HepG2 (cell line): ENCODE results near the gene COPZ2. TPM values are rescaled to one million over a fixed set of nuclear protein-coding genes. Genes with fewer than 3 reads are reported as not detected.

Source experiments
- ATAC-seq: fragments of 200-7000 bp; cut with Tn5 transposase; 3 replicates; pipeline ENCODE4 v1.9.1; 2020; ENCODE audit warnings: mild to moderate bottlenecking, moderate library complexity
- BruUV-seq: library from RNA; stranded (reverse); fragments of 400-500 nt; replicated peaks from 2 replicates; lab custom pipeline; 2021; lab: Mats Ljungman, UMichigan
- CTCF ChIA-PET: fragments of 300-600 bp; formaldehyde crosslinking; extraction: SDS; loops from one replicate; lab custom pipeline; 2021; ENCODE audit warnings: low total read pairs, inconsistent platforms, low intra/inter-chr PET ratio; lab: Yijun Ruan, JAX
- POLR2A ChIA-PET: fragments of 350-600 bp; sonication (Branson Sonifier 250); formaldehyde crosslinking; loops from one replicate; lab custom pipeline; 2020; ENCODE audit warnings: antibody characterized with exemption, inconsistent platforms; lab: Yijun Ruan, JAX
- DNase-seq: peaks from one replicate; pipeline ENCODE4 v3.0.0-alpha.2; 2015; ENCODE audit warnings: low spot score
- FAIRE-seq: peaks from 3 replicates; lab custom pipeline; 2011; peaks lifted over from hg19 to GRCh38; lab: Jason Lieb, UNC
- H2AFZ ChIP-seq: one replicate; pipeline ENCODE4 v1.6.1; 2011; ENCODE audit warnings: low read length, inconsistent platforms
- H3K27ac ChIP-seq: fragments of 300-600 bp; 3 replicates; pipeline ENCODE4 v1.8.0; 2011; ENCODE audit warnings: mixed run types, mild to moderate bottlenecking, mixed read lengths, low read length, inconsistent platforms; ENCODE audit not compliant: insufficient read depth; ENCODE audit errors: extremely low read length
- H3K27me3 ChIP-seq, 2 experiments: fragments of 200-600 bp in 1 of 2; 2 replicates in 1 of 2; 3 replicates in 1 of 2; pipeline versions ENCODE4 v1.6.0 to v1.8.0; 2011; ENCODE audit warnings: low read length in 2 of 2, mild to moderate bottlenecking in 2 of 2, moderate library complexity in 2 of 2, inconsistent platforms in 1 of 2; ENCODE audit not compliant: insufficient read depth in 2 of 2, control insufficient read depth in 1 of 2
- H3K36me3 ChIP-seq, 2 experiments: fragments of 200-600 bp in 1 of 2; replicated peaks in 1 of 2; 2 replicates in 1 of 2; 3 replicates in 1 of 2; pipeline versions ENCODE4 v1.5.1 to v1.8.0; 2011; ENCODE audit warnings: low read length in 2 of 2, inconsistent platforms in 1 of 2; ENCODE audit not compliant: insufficient read depth in 2 of 2, control insufficient read depth in 1 of 2
- H3K4me1 ChIP-seq: 2 replicates; pipeline ENCODE4 v1.5.1; 2012; ENCODE audit warnings: low read length, inconsistent platforms; ENCODE audit not compliant: insufficient read depth
- H3K4me2 ChIP-seq: 2 replicates; pipeline ENCODE4 v1.6.0; 2011; ENCODE audit warnings: low read depth, low read length, inconsistent platforms
- H3K4me3 ChIP-seq, 3 experiments: fragments of 200-600 bp in 1 of 3; sonication (generic), shearing (Covaris generic) in 1 of 3; replicated peaks in 1 of 3; 2 replicates each; pipeline ENCODE4 v1.5.1; 2011 to 2016; ENCODE audit warnings: low read length in 3 of 3, inconsistent platforms in 2 of 3, low read depth in 2 of 3, mild to moderate bottlenecking in 2 of 3, control low read depth in 1 of 3, mixed read lengths in 1 of 3; ENCODE audit not compliant: insufficient read depth in 1 of 3
- H3K79me2 ChIP-seq: one replicate; pipeline ENCODE4 v1.6.1; 2011; ENCODE audit warnings: low read length, inconsistent platforms; ENCODE audit not compliant: insufficient read depth
- H3K9ac ChIP-seq: 2 replicates; pipeline ENCODE4 v1.6.0; 2011; ENCODE audit warnings: mild to moderate bottlenecking, low read depth, low read length, inconsistent platforms; ENCODE audit not compliant: insufficient read depth
- H3K9me3 ChIP-seq: 2 replicates; pipeline ENCODE4 v1.5.1; 2012; ENCODE audit warnings: mild to moderate bottlenecking, low read length
- H4K20me1 ChIP-seq: 2 replicates; pipeline ENCODE4 v1.6.0; 2011; ENCODE audit warnings: inconsistent platforms, mild to moderate bottlenecking, low read length, moderate library complexity; ENCODE audit not compliant: insufficient read depth
- ARID5B ChIP-seq: IDR thresholded peaks from 2 replicates; pipeline ENCODE4 v1.4.0; 2020; ENCODE audit warnings: mild to moderate bottlenecking, missing genetic modification reagents
- ARNTL ChIP-seq: sonication (generic); formaldehyde crosslinking; IDR thresholded peaks from 2 replicates; pipeline ENCODE4 v1.4.0; 2020; ENCODE audit warnings: mild to moderate bottlenecking, missing genetic modification reagents
- ETV5 ChIP-seq: IDR thresholded peaks from 2 replicates; pipeline ENCODE4 v1.6.1; 2018; ENCODE audit warnings: missing biosample characterization, missing genetic modification reagents, inconsistent platforms, borderline replicate concordance
- FOXP1 ChIP-seq, 2 experiments: fragments of 450-650 bp in 1 of 2; IDR thresholded peaks; 2 replicates each; pipeline ENCODE4 v1.6.1; 2017 to 2018; ENCODE audit warnings: antibody characterized with exemption in 1 of 2
- HCFC1 ChIP-seq: fragments of 150-350 bp; IDR thresholded peaks from 2 replicates; pipeline ENCODE4 v1.6.1; 2014; ENCODE audit warnings: low read depth, low read length
- PHB2 ChIP-seq: fragments of 450-650 bp; IDR thresholded peaks from 2 replicates; pipeline ENCODE4 v1.6.1; 2018; ENCODE audit not compliant: partially characterized antibody
- PHF20 ChIP-seq: sonication (generic); formaldehyde crosslinking; IDR thresholded peaks from 2 replicates; pipeline ENCODE4 v1.5.0; 2020; ENCODE audit warnings: mild to moderate bottlenecking, missing genetic modification reagents
- PRPF4 ChIP-seq: fragments of 200-400 bp; formaldehyde crosslinking; IDR thresholded peaks from 2 replicates; pipeline ENCODE4 v1.6.1; 2016; ENCODE audit warnings: low read length, low read depth; ENCODE audit not compliant: poor library complexity, severe bottlenecking
- RBFOX2 ChIP-seq: fragments of 200-400 bp; formaldehyde crosslinking; IDR thresholded peaks from 2 replicates; pipeline ENCODE4 v1.6.1; 2017; ENCODE audit warnings: low read depth, mild to moderate bottlenecking, low read length
- SETDB1 ChIP-seq: sonication (generic); formaldehyde crosslinking; IDR thresholded peaks from 2 replicates; pipeline ENCODE4 v1.5.1; 2020; ENCODE audit warnings: missing genetic modification reagents, mild to moderate bottlenecking, borderline replicate concordance
- SOX6 ChIP-seq, 2 experiments: fragments of 450-650 bp in 1 of 2; sonication (generic) in 1 of 2; formaldehyde crosslinking in 1 of 2; IDR thresholded peaks; 2 replicates each; pipeline versions ENCODE4 v1.4.0 to v1.6.1; 2017 to 2020; ENCODE audit warnings: antibody characterized with exemption in 1 of 2, mild to moderate bottlenecking in 1 of 2, missing genetic modification reagents in 1 of 2
- SP4 ChIP-seq: sonication (generic); formaldehyde crosslinking; IDR thresholded peaks from 2 replicates; pipeline ENCODE4 v1.8.1; 2023; ENCODE audit warnings: mild to moderate bottlenecking, missing genetic modification reagents
- TFAP4 ChIP-seq: sonication (generic); IDR thresholded peaks from 2 replicates; pipeline ENCODE4 v1.6.1; 2016; ENCODE audit warnings: low read depth, borderline replicate concordance
- TFDP2 ChIP-seq: sonication (generic); formaldehyde crosslinking; IDR thresholded peaks from 2 replicates; pipeline ENCODE4 v1.4.0; 2020; ENCODE audit warnings: missing genetic modification reagents
- THYN1 ChIP-seq: sonication (generic); formaldehyde crosslinking; IDR thresholded peaks from 2 replicates; pipeline ENCODE4 v1.8.1; 2023; ENCODE audit warnings: low read depth, mild to moderate bottlenecking, moderate library complexity, missing genetic modification reagents, borderline replicate concordance
- ZC3H13 ChIP-seq: sonication (generic); formaldehyde crosslinking; IDR thresholded peaks from 2 replicates; pipeline ENCODE4 v1.8.1; 2023; ENCODE audit warnings: mild to moderate bottlenecking, missing genetic modification reagents, moderate library complexity
- ZNF704 ChIP-seq: sonication (generic); formaldehyde crosslinking; IDR thresholded peaks from 2 replicates; pipeline ENCODE4 v1.8.1; 2023; ENCODE audit warnings: mild to moderate bottlenecking, inconsistent platforms, moderate library complexity, missing genetic modification reagents, borderline replicate concordance
- ZNF850 ChIP-seq: sonication (generic); formaldehyde crosslinking; conservative IDR thresholded peaks from 2 replicates; pipeline ENCODE4 v1.9.0; 2021; ENCODE audit warnings: mild to moderate bottlenecking, missing genetic modification reagents
- WGBS: methylation state at CpG from one replicate; pipeline ENCODE4 v1.1.6; 2017; ENCODE audit warnings: low lambda C conversion rate; 5-methylcytosine and 5-hydroxymethylcytosine counted together
- in situ Hi-C: cut with HindIII; loops from 2 replicates; pipeline ENCODE4 v1.10.0; 2017; ENCODE audit warnings: low pct_unique_long_range_greater_than_20kb; ENCODE audit not compliant: extremely low pct_ligation_motif_present
- intact Hi-C: fragments of 100-400 bp; cut with micrococcal nuclease; formaldehyde crosslinking; loops from one replicate; pipeline ENCODE4 v1.10.0; 2022; ENCODE audit not compliant: unreplicated experiment
- polyA plus RNA-seq, 8 experiments: library from polyadenylated mRNA; depleted of rRNA in 3 of 8; stranded (reverse) in 7 of 8; unstranded in 1 of 8; fragments of >200 nt; fragmentation: Illumina TruSeq in 4 of 8; extraction: Trizol in 4 of 8; gene quantifications; 2 replicates each; pipeline versions ENCODE4 v1.2.1 to v1.2.3, GENCODE V29; 2011 to 2016; ENCODE audit warnings: low read depth in 4 of 8, missing spikeins in 1 of 8, mixed read lengths in 1 of 8; ENCODE audit not compliant: insufficient read depth in 1 of 8
- total RNA-seq, 5 experiments: library from RNA; depleted of rRNA; stranded (reverse); fragments of >200 nt; fragmentation: Illumina TruSeq; extraction: Trizol; gene quantifications; 2 replicates each; pipeline ENCODE4 v1.2.3, GENCODE V29; 2016; ENCODE audit warnings: low read depth in 1 of 5

The COPZ2 gene
- total and polyA plus RNA-seq, 2 of the 13 experiments (the other 11 are each of a cell fraction or from before 2014, with no cell fraction given): 0.61 to 1.5 TPM

DNA sequence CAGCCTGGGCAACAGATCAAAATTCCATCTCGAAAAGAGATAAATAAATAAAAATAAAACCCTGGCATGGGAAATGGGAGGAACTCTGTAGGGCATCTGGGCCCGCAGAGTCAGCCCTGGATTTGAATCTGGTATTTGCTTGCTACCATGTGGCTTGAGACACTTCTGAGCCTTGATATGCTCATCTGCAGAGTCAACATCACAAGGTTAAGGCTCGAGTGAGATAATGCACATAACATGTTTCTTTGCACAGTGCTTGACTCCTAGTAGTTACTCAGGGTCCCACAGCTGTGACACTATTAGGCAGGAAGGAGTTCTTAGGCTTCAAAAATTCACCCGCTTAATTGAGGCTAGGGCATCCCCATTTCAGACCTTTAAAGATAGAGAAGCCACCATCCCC lies 45.4 kb downstream of the COPZ2 start:
- Histone ChIP-seq H3K36me3 (no peaks in the 10 kb centered on the region), H3K9me3 (no peaks in the 10 kb centered on the region), H3K4me2 (no peak overlapping the region), H3K27ac (no peak overlapping the region), H3K27me3 (peaks cover 3 to 52% of the 10 kb centered on the region in 2 experiments; a peak in 3 of 5 replicates), H2AFZ (no peak overlapping the region), H3K79me2 (no peaks in the 10 kb centered on the region), H3K4me3 (no peak overlapping the region), H3K4me1 (peaks cover 45% of the 10 kb centered on the region), H4K20me1 (no peaks in the 10 kb centered on the region), H3K9ac (no peak overlapping the region)
- in situ Hi-C loops (no loop called here), intact Hi-C loops (no loop called here)
- DNase-seq (no peak), FAIRE-seq (no peak), ATAC-seq (no peak)
- ChIA-PET CTCF (no interaction called here), POLR2A (no interaction called here)
- no TSS peak for BruUV-seq
- 14% methylated on average over 4 of the region's 4 CpGs for WGBS
- no peak for TF ChIP-seq THYN1
- TF ChIP-seq TFAP4: no peak
- TF ChIP-seq PHF20 (CRISPR knock-in tag): no peak
- TF ChIP-seq PHB2: no peak
- no peak for TF ChIP-seq TFDP2
- no peak for TF ChIP-seq ZNF850 (CRISPR knock-in tag)
- TF ChIP-seq ARNTL (CRISPR knock-in tag): no peak
- no peak for TF ChIP-seq SOX6 (IDR thresholded peaks at IDR 0.05)
- TF ChIP-seq SOX6 (CRISPR knock-in tag; IDR thresholded peaks at IDR 0.05): no peak
- no peak for TF ChIP-seq HCFC1
- TF ChIP-seq PRPF4: no peak
- no peak for TF ChIP-seq ARID5B
- no peak for TF ChIP-seq SP4 (CRISPR knock-in tag)
- TF ChIP-seq ZNF704 (CRISPR knock-in tag): no peak
- no peak for TF ChIP-seq ETV5 (CRISPR knock-in tag)
- no peak for TF ChIP-seq RBFOX2
- TF ChIP-seq FOXP1 (IDR thresholded peaks at IDR 0.05): no peak
- TF ChIP-seq FOXP1 (CRISPR knock-in tag; IDR thresholded peaks at IDR 0.05): no peak
- TF ChIP-seq ZC3H13 (CRISPR knock-in tag): no peak
- TF ChIP-seq SETDB1: no peak
